ENCODE measurements around the gene EOMES.

DNA sequence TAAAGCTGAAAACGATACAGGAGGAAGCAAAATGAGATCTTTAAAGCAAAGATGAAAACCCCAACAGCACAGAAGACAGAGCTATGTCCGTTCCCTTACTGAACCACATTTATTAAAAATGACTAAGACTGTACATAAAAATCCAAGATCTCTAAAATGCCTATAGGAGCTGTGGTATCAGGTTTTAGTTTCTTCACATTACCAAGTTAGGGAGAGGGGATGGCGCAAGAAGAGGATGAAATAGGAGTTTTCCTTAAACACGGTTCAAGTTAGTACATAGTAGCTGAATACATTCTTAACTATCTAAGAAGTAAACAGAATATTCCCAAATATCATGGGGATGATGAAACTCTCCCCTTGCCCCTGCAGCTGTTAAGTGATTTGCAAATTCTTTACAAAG lies 6.3 kb downstream of the EOMES start:
- TF ChIP-seq POLR2A (IDR thresholded peaks at IDR 0.05) (no peak), CTCF (IDR thresholded peaks at IDR 0.05) (no peak), POLR2AphosphoS5 (IDR thresholded peaks at IDR 0.05) (no peak), EP300 (IDR thresholded peaks at IDR 0.05) (no peak)

Measured in upper lobe of left lung (tissue), 4 donors.